ENCODE data around the gene RAB44. TPM values are rescaled to one million over a fixed set of nuclear protein-coding genes. Genes with fewer than 3 reads are reported as not detected.

The RAB44 gene
- total and polyA plus RNA-seq, 2 donors: 0.26 to 0.68 TPM

DNA sequence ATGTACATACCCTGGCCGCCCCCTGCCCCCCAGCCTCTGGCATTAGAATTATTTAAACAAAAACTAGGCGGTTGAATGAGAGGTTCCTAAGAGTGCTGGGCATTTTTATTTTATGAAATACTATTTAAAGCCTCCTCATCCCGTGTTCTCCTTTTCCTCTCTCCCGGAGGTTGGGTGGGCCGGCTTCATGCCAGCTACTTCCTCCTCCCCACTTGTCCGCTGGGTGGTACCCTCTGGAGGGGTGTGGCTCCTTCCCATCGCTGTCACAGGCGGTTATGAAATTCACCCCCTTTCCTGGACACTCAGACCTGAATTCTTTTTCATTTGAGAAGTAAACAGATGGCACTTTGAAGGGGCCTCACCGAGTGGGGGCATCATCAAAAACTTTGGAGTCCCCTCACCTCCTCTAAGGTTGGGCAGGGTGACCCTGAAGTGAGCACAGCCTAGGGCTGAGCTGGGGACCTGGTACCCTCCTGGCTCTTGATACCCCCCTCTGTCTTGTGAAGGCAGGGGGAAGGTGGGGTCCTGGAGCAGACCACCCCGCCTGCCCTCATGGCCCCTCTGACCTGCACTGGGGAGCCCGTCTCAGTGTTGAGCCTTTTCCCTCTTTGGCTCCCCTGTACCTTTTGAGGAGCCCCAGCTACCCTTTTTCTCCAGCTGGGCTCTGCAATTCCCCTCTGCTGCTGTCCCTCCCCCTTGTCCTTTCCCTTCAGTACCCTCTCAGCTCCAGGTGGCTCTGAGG lies 11.5 kb upstream of the RAB44 start:
- H3K36me3 ChIP-seq (ENCODE audit: insufficient read depth): peaks cover 9% of the 10 kb centered on the region
- no peak for DNase-seq (ENCODE audit: extremely low spot score)
- WGBS: 73% methylated on average over 11 of the region's 11 CpGs
- no peaks in the 10 kb centered on the region for H3K4me1 ChIP-seq (ENCODE audit: insufficient read depth)
- no peak overlapping the region for H3K27ac ChIP-seq (ENCODE audit: low read depth)
- no peak overlapping the region for H3K4me3 ChIP-seq (ENCODE audit: low read depth, low read length)

- WGBS: 90% methylated on average over 10 of the region's 10 CpGs
- H3K36me3 ChIP-seq (ENCODE audit: insufficient read depth): peaks cover 9% of the 10 kb centered on the region
- no peak for DNase-seq (ENCODE audit: extremely low spot score)
- no peaks in the 10 kb centered on the region for H3K4me1 ChIP-seq (ENCODE audit: insufficient read depth)
- no peak overlapping the region for H3K27ac ChIP-seq (ENCODE audit: low read depth)
- no peak overlapping the region for H3K4me3 ChIP-seq (ENCODE audit: low read depth, low read length)
Observed at GRCh38 chr6:36686668-36687513, 10.7 kb upstream of the RAB44 start.

GRCh38 chr6:36688063-36688738 lies 9.4 kb upstream of the RAB44 start:
- WGBS: 92% methylated on average over 6 of the region's 6 CpGs
- no peak overlapping the region for H3K27ac ChIP-seq (ENCODE audit: low read depth)
- DNase-seq (ENCODE audit: extremely low spot score): no peak
- no peak overlapping the region for H3K4me3 ChIP-seq (ENCODE audit: low read depth, low read length)
- H3K4me1 ChIP-seq (ENCODE audit: insufficient read depth): no peaks in the 10 kb centered on the region
- H3K36me3 ChIP-seq (ENCODE audit: insufficient read depth): peaks cover 7% of the 10 kb centered on the region

GRCh38 chr6:36688739-36689075 lies 8.9 kb upstream of the RAB44 start:
- DNase-seq (ENCODE audit: extremely low spot score): no peak
- 84% methylated on average over 5 of the region's 5 CpGs for WGBS
- H3K27ac ChIP-seq (ENCODE audit: low read depth): no peak overlapping the region
- H3K4me3 ChIP-seq (ENCODE audit: low read depth, low read length): no peak overlapping the region
- peaks cover 6% of the 10 kb centered on the region for H3K36me3 ChIP-seq (ENCODE audit: insufficient read depth)
- no peaks in the 10 kb centered on the region for H3K4me1 ChIP-seq (ENCODE audit: insufficient read depth)

GRCh38 chr6:36691011-36691410 lies 6.6 kb upstream of the RAB44 start:
- Histone ChIP-seq H3K4me1 (ENCODE audit: insufficient read depth) (no peaks in the 10 kb centered on the region), H3K4me3 (ENCODE audit: low read depth, low read length) (no peak overlapping the region), H3K36me3 (ENCODE audit: insufficient read depth) (peaks cover 1% of the 10 kb centered on the region), H3K27ac (ENCODE audit: low read depth) (no peak overlapping the region)
- WGBS: 90% methylated on average over 4 of the region's 4 CpGs
- DNase-seq (ENCODE audit: extremely low spot score): no peak

GRCh38 chr6:36691612-36692011 lies 6.0 kb upstream of the RAB44 start:
- 96% methylated on average over 2 of the region's 2 CpGs for WGBS
- H3K4me3 ChIP-seq (ENCODE audit: low read depth, low read length): no peak overlapping the region
- H3K36me3 ChIP-seq (ENCODE audit: insufficient read depth): no peaks in the 10 kb centered on the region
- no peak for DNase-seq (ENCODE audit: extremely low spot score)
- H3K4me1 ChIP-seq (ENCODE audit: insufficient read depth): no peaks in the 10 kb centered on the region
- no peak overlapping the region for H3K27ac ChIP-seq (ENCODE audit: low read depth)

DNA sequence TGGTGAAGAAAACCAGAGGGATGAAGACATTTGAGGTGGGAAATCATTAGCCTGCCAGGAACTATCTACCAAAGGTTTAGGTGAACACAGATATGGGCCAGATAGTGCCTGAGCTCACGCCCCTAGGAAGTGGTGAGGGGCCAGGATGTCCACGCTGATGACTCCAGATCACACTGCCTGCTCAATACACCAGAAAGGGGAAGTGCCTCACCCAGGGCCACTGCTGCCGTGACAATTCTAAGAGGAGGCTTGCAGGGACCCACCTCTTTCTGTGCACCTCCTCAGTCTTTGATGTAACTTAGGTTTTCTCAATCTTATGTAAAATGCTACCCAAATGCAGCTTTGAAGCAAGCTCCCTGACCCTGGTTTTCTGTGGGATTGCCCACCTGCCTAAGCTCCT lies 5.4 kb upstream of the RAB44 start:
- DNase-seq (ENCODE audit: extremely low spot score): no peak
- H3K27ac ChIP-seq (ENCODE audit: low read depth): no peak overlapping the region

DNA sequence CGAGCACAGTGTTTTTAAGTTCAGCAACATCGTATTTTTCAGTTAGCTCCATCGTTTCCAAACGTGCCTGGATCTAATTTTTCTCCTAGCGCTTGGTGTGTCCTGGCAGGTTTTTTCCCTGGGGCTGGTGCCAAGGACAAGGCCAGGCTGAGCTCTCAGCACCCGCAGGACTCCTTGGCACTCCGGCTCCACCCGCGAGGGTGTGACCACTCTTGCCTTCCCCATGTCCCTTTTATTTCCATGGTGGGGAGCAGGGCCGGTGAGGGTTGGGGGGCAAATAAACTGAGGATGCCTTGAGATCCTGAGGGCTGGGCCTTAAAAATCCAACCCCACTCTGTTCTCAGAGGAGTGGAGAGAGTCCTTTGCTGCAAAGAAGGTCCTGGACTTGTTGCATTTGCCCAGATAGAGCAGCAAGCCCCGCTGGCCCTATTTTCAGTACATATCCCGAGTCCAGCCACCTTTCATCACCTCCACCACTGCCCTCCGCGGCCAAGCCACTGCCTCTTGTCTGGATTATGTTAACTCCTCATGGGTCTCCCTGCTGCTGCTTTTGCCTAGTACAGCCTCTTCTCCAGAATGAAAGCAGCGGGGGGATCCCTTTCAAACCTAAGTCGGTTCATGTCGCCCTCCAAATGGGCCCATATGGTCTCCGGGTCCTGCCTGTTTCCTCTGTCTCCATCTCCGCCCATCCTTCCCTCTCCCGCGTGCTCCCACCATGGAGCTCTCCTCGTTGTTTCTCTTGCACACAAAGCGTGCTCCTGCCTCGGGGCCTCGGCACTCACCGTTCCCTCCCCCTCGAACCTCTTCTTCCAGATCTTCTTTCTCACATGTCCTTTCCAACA lies 4.5 kb upstream of the RAB44 start:
- DNase-seq (ENCODE audit: extremely low spot score): no peak
- H3K36me3 ChIP-seq (ENCODE audit: insufficient read depth): no peaks in the 10 kb centered on the region
- no peaks in the 10 kb centered on the region for H3K4me1 ChIP-seq (ENCODE audit: insufficient read depth)
- no peak overlapping the region for H3K27ac ChIP-seq (ENCODE audit: low read depth)
- 52% methylated on average over 27 of the region's 27 CpGs for WGBS
- H3K4me3 ChIP-seq (ENCODE audit: low read depth, low read length): no peak overlapping the region

More for the DNA sequence above, 5.4 kb upstream of the RAB44 start:
- Histone ChIP-seq H3K36me3 (ENCODE audit: insufficient read depth) (no peaks in the 10 kb centered on the region), H3K4me3 (ENCODE audit: low read depth, low read length) (no peak overlapping the region), H3K4me1 (ENCODE audit: insufficient read depth) (no peaks in the 10 kb centered on the region)
- 80% methylated on average over 3 of the region's 3 CpGs for WGBS

GRCh38 chr6:36694616-36695015 lies 3.0 kb upstream of the RAB44 start:
- DNase-seq (ENCODE audit: extremely low spot score): no peak
- WGBS: 92% methylated on average over 6 of the region's 6 CpGs
- Histone ChIP-seq H3K36me3 (ENCODE audit: insufficient read depth) (no peaks in the 10 kb centered on the region), H3K4me3 (ENCODE audit: low read depth, low read length) (no peak overlapping the region), H3K27ac (ENCODE audit: low read depth) (no peak overlapping the region), H3K4me1 (ENCODE audit: insufficient read depth) (no peaks in the 10 kb centered on the region)

DNA sequence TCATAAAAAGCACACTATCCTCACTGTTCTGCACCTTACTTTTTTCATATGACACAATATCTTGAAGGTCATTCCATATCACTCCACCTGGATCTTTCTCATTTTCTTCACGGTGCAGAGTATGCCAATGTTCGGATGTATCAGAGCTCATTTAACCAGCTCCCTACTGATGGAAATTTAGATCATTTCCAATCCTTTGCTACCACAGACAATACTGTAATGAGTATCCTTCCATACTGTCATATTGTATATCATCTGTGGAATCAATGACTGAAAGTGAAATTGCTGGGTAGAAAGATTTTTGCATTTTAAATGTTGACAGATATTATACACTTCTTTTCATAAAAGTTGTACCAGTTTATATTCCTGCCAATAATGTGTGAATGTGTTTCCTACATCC lies 2.2 kb upstream of the RAB44 start:
- Histone ChIP-seq H3K4me1 (ENCODE audit: insufficient read depth) (no peaks in the 10 kb centered on the region), H3K36me3 (ENCODE audit: insufficient read depth) (no peaks in the 10 kb centered on the region)
- 78% methylated on average over 2 of the region's 2 CpGs for WGBS

DNA sequence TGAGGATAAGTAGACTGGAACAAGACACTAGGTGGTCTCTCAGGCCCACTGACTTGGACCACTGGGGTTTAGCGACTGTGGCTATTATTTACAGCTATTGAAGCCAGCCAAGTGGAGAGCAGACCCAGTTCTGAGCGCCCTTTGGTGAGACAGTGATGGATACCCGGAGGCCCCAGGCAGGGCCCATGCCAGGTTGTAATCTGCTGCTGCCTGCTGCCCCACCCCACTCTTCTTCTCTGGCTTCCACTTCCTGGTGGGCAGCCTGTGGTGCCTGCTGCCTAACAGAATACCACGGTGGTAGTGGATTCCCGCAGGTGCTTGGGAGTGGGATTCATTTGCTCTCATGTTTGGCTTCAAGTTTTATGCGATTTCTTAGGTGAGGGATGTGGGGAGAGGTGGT lies 570 bp downstream of the RAB44 start:
- no peak overlapping the region for H3K27ac ChIP-seq (ENCODE audit: low read depth)
- H3K4me1 ChIP-seq (ENCODE audit: insufficient read depth): no peaks in the 10 kb centered on the region
- WGBS: 83% methylated on average over 6 of the region's 6 CpGs
- DNase-seq (ENCODE audit: extremely low spot score): no peak
- H3K4me3 ChIP-seq (ENCODE audit: low read depth, low read length): no peak overlapping the region
- no peaks in the 10 kb centered on the region for H3K36me3 ChIP-seq (ENCODE audit: insufficient read depth)

More for the DNA sequence above, 2.2 kb upstream of the RAB44 start:
- H3K4me3 ChIP-seq (ENCODE audit: low read depth, low read length): no peak overlapping the region
- no peak for DNase-seq (ENCODE audit: extremely low spot score)
- no peak overlapping the region for H3K27ac ChIP-seq (ENCODE audit: low read depth)

DNA sequence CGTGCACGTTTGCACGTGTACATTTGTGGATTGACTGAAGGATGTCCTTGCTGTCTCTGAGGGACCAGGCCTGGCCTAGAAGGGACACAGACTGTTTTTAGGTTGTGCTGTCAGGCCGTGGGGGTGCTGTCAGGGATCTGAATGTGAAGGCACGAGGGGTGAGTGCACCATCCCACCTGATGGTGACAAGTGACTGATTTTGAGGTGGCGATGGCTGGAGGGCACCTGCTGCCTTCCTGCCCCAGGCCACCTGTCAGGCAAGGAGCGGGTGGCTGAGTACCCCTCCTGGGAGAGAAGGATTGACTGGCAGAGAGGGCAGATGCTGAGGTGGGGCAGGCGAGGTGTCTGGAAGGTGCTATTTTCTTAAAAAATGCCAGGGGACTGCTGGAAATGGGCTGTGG lies 1.2 kb downstream of the RAB44 start:
- Histone ChIP-seq H3K4me3 (ENCODE audit: low read depth, low read length) (no peak overlapping the region), H3K36me3 (ENCODE audit: insufficient read depth) (no peaks in the 10 kb centered on the region), H3K4me1 (ENCODE audit: insufficient read depth) (no peaks in the 10 kb centered on the region), H3K27ac (ENCODE audit: low read depth) (no peak overlapping the region)
- 86% methylated on average over 8 of the region's 8 CpGs for WGBS
- no peak for DNase-seq (ENCODE audit: extremely low spot score)

DNA sequence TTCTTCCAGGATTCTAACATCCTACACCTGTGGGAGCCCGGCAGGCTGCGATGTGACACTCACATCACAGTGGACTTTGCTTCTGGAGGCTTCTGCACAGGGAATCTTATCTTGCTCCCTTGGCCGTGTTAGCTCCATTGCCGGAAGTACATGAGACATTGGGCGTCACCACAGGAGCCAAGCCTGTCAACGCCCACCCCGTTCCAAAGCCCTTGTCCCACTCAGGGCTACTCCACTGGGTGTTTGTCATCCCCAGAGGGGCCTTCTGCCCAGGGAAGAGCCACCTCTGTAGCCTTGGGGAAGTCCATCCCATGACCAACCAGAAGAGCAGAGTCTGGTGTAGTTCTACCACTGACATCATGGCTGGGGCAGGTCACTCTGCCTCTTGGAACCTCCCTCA lies 1.7 kb downstream of the RAB44 start:
- no peak overlapping the region for H3K4me3 ChIP-seq (ENCODE audit: low read depth, low read length)
- 73% methylated on average over 7 of the region's 7 CpGs for WGBS
- H3K4me1 ChIP-seq (ENCODE audit: insufficient read depth): no peaks in the 10 kb centered on the region
- H3K27ac ChIP-seq (ENCODE audit: low read depth): no peak overlapping the region
- no peaks in the 10 kb centered on the region for H3K36me3 ChIP-seq (ENCODE audit: insufficient read depth)
- DNase-seq (ENCODE audit: extremely low spot score): no peak

All from urinary bladder (tissue), 4 donors.